ENCODE data around the gene DLD.
"Not testable (repeated sequence)": the region's sequence is repeated elsewhere in the genome, so short reads cannot be mapped to it uniquely, and the experiment has no call there.

The DLD gene

GRCh38 chr7:107874605-107875446 is 16.2 kb upstream of the DLD start:
- DNase-seq, result no peak

GRCh38 chr7:107876916-107877315 is 14.1 kb upstream of the DLD start:
- no peak for DNase-seq

GRCh38 chr7:107877731-107878382 is 13.1 kb upstream of the DLD start:
- no peak for DNase-seq

- DNase-seq, result no peak
Measured at GRCh38 chr7:107878636-107879035, 12.3 kb upstream of the DLD start.

GRCh38 chr7:107879400-107880035 is 11.5 kb upstream of the DLD start:
- peak; percentile 74 for DNase-seq

- no peak for DNase-seq
Measured at GRCh38 chr7:107882766-107883165, 8.2 kb upstream of the DLD start.

GRCh38 chr7:107884066-107884818 is 6.7 kb upstream of the DLD start:
- DNase-seq, result no peak

GRCh38 chr7:107887827-107888226 is 3.2 kb upstream of the DLD start:
- DNase-seq, result not testable (repeated sequence)

GRCh38 chr7:107889992-107890391 is 991 bp upstream of the DLD start:
- no peak for DNase-seq

- no peak for DNase-seq
Measured at GRCh38 chr7:107890493-107890961, 456 bp upstream of the DLD start.

- no peak for DNase-seq
Measured at GRCh38 chr7:107891636-107892366, 818 bp downstream of the DLD start.

GRCh38 chr7:107892367-107892741 is 1.4 kb downstream of the DLD start:
- not testable (repeated sequence) for DNase-seq

- no peak for DNase-seq
Measured at GRCh38 chr7:107898997-107899594, 8.1 kb downstream of the DLD start.

- no peak for DNase-seq
Measured at GRCh38 chr7:107900496-107901015, 9.6 kb downstream of the DLD start.

GRCh38 chr7:107902381-107902780 is 11.4 kb downstream of the DLD start:
- DNase-seq, result no peak

- no peak for DNase-seq
Measured at GRCh38 chr7:107907790-107908189, 16.8 kb downstream of the DLD start.

GRCh38 chr7:107909445-107909844 is 18.5 kb downstream of the DLD start:
- DNase-seq, result no peak

- DNase-seq, result no peak
Measured at GRCh38 chr7:107911981-107912380, 21.0 kb downstream of the DLD start.

GRCh38 chr7:107913851-107914250 is 22.9 kb downstream of the DLD start:
- DNase-seq, result no peak

GRCh38 chr7:107914831-107915230 is 23.8 kb downstream of the DLD start:
- DNase-seq, result no peak

- DNase-seq, result no peak
Measured at GRCh38 chr7:107915541-107915940, 24.6 kb downstream of the DLD start.
